Common myeloid progenitor, CD34-positive (primary cell): ENCODE data around the gene HADHA.
A peak's percentile ranks its signal among the peaks of the same experiment; 100 is the strongest.

Experiments used
- CTCF ChIA-PET: fragments of 350-600 bp; sonication (Branson Sonifier 250); formaldehyde crosslinking; loops from one replicate; lab custom pipeline; 2021; ENCODE audit warnings: antibody characterized with exemption; lab: Charles Lee
- POLR2A ChIA-PET: fragments of 350-600 bp; sonication (Branson Sonifier 250); formaldehyde crosslinking; loops from one replicate; lab custom pipeline; 2021; ENCODE audit warnings: antibody characterized with exemption; lab: Charles Lee
- DNase-seq, 3 donors: peaks; one replicate each; pipeline versions ENCODE4 v3.0.0 to v3.0.0-alpha.2; 2013
- H3K27ac ChIP-seq, 2 experiments: 1 replicate in 1 of 2; 2 replicates in 1 of 2; pipeline ENCODE4 v1.7.0; 2013; ENCODE audit warnings: inconsistent platforms in 2 of 2, low read length in 2 of 2, mild to moderate bottlenecking in 2 of 2, low read depth in 1 of 2, moderate library complexity in 1 of 2; ENCODE audit not compliant: severe bottlenecking in 2 of 2, insufficient read depth in 1 of 2, poor library complexity in 1 of 2
- H3K27me3 ChIP-seq, 5 experiments: replicated peaks in 2 of 5; 1 replicate in 3 of 5; 2 replicates in 2 of 5; pipeline versions ENCODE4 v1.6.1 to v1.7.0; 2013; ENCODE audit warnings: low read length in 4 of 5, mild to moderate bottlenecking in 2 of 5, moderate library complexity in 2 of 5, inconsistent platforms in 1 of 5; ENCODE audit not compliant: insufficient read depth in 5 of 5, control insufficient read depth in 4 of 5
- H3K36me3 ChIP-seq, 4 experiments: 1 replicate in 2 of 4; 2 replicates in 2 of 4; pipeline versions ENCODE4 v1.6.1 to v1.7.0; 2013; ENCODE audit warnings: low read length in 3 of 4, control low read depth in 1 of 4, mild to moderate bottlenecking in 1 of 4; ENCODE audit not compliant: control insufficient read depth in 4 of 4, insufficient read depth in 4 of 4
- H3K4me1 ChIP-seq, 4 experiments: 1 replicate in 3 of 4; 2 replicates in 1 of 4; pipeline versions ENCODE4 v1.6.1 to v1.7.1; 2013; ENCODE audit warnings: low read length in 3 of 4, mild to moderate bottlenecking in 3 of 4, control low read depth in 1 of 4, inconsistent platforms in 1 of 4, moderate library complexity in 1 of 4; ENCODE audit not compliant: control insufficient read depth in 4 of 4, insufficient read depth in 4 of 4; ENCODE audit errors: control extremely low read depth in 1 of 4
- H3K4me3 ChIP-seq, 7 experiments: 1 replicate in 4 of 7; 2 replicates in 3 of 7; pipeline versions ENCODE4 v1.5.1 to v1.7.0; 2013; ENCODE audit warnings: mild to moderate bottlenecking in 7 of 7, low read length in 6 of 7, moderate library complexity in 6 of 7, inconsistent platforms in 2 of 7, low read depth in 2 of 7, control low read depth in 1 of 7; ENCODE audit not compliant: insufficient read depth in 4 of 7, control insufficient read depth in 1 of 7; ENCODE audit errors: extremely low read depth in 1 of 7
- H3K9me3 ChIP-seq, 5 experiments: 1 replicate in 4 of 5; 2 replicates in 1 of 5; pipeline versions ENCODE4 v1.6.1 to v1.7.1; 2013; ENCODE audit warnings: low read length in 4 of 5, mild to moderate bottlenecking in 2 of 5, inconsistent platforms in 1 of 5, low read depth in 1 of 5, moderate library complexity in 1 of 5; ENCODE audit not compliant: control insufficient read depth in 4 of 5, insufficient read depth in 2 of 5; ENCODE audit errors: control extremely low read depth in 1 of 5
- WGBS: methylation state at CpG from one replicate; pipeline ENCODE4 v1.1.5; 2013; ENCODE audit not compliant: insufficient coverage; 5-methylcytosine and 5-hydroxymethylcytosine counted together

HADHA gene

DNA sequence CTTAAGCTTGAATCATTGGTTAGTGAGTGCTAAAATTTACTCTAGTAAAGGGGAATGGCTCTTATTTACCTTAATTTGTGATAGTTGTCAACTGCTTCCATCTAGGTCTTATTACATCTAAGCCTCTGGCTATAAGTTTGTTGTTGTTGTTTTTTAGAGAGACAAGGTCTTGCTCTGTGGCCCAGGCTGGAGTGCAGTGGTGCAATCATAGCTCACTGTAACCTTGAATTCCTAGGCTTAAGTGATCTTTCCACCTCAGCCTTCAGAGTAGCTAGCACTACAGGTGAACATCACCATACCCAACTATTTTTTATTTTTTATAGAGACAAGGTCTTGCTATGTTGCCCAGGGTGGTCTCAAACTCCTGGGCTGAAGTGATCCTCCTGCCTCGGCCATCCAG is 6.6 kb downstream of the HADHA start:
- no CpG with 5 or more reads among the region's 1 CpG for WGBS
- peaks cover 0 to 4% (median 0%) of the 10 kb centered on the region in 5 experiments for H3K9me3 ChIP-seq
- ChIA-PET CTCF (interaction anchor here (1.3 to 1.5 kb wide), 3 partner anchors 23 to 108 kb away, joined by 3 read pairs; partner anchors contain the start of gene SELENOI), POLR2A (no interaction called here)
- no peaks in the 10 kb centered on the region for H3K27me3 ChIP-seq
- no peak overlapping the region for H3K27ac ChIP-seq
- H3K4me1 ChIP-seq = peaks cover 2 to 17% (median 5%) of the 10 kb centered on the region in 4 experiments
- peaks cover 17 to 54% (median 42%) of the 10 kb centered on the region in 4 experiments for H3K36me3 ChIP-seq
- DNase-seq = no peak
- H3K4me3 ChIP-seq = no peak overlapping the region

DNA sequence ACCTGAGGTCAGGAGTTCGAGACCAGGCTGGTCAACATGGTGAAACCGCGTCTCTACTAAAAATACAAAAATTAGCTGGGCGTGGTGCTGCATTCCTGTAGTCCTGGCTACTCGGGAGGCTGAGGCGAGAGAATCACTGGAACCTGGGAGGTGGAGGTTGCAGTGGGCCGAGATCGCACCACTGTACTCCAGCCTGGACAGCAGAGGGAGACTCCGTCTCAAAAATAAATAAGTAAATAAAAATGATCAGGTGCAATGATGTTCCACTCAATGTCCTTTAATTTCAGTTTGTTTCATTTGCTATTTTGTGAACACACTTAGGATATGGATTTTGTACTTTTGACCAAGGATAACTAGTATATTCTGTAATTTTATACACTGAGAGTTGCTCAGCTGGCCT is 9.3 kb downstream of the HADHA start:
- ChIA-PET POLR2A (no interaction called here), CTCF (interaction anchor here (1.2 to 2.2 kb wide), 2 partner anchors 10 to 75 kb away, joined by 5 to 6 read pairs; partner anchors contain the start of genes HADHA and HADHB)
- Histone ChIP-seq H3K4me1 (peaks cover 0 to 9% (median 2%) of the 10 kb centered on the region in 4 experiments), H3K9me3 (peaks cover 0 to 4% (median 0%) of the 10 kb centered on the region in 5 experiments), H3K36me3 (peaks cover 27 to 79% (median 58%) of the 10 kb centered on the region in 4 experiments), H3K27me3 (no peaks in the 10 kb centered on the region), H3K4me3 (no peak overlapping the region), H3K27ac (no peak overlapping the region)
- peak; percentile 11 to 37 (median 31) for DNase-seq
- 98% methylated on average over 6 of the region's 9 CpGs for WGBS

DNA sequence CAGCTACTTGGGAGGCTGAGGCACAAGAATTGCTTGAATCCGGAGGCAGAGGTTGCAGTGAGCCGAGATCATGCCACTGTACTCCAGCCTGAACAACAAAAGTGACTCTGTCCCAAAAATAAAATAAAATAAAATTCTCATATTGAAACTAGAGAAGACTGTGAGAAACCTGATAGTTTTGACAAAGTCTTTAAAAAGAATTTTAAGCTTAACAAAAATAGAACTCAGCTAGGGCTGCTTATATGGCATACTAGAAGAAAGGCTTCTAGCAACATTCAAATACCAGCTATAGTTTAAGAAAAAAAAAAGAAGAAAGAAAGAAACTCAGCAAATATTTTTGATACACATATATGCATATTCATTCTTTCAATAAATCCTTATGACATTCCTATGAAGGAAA is 13.6 kb downstream of the HADHA start:
- Histone ChIP-seq H3K27ac (no peak overlapping the region), H3K4me1 (no peaks in the 10 kb centered on the region), H3K36me3 (peaks cover 40 to 95% (median 68%) of the 10 kb centered on the region in 4 experiments), H3K27me3 (no peaks in the 10 kb centered on the region), H3K4me3 (no peak overlapping the region), H3K9me3 (peaks cover 0 to 9% (median 6%) of the 10 kb centered on the region in 5 experiments)
- ChIA-PET POLR2A (no interaction called here), CTCF (interaction anchor here (0.9 kb wide), 1 partner anchor 99 kb away, joined by 3 read pairs; no protein-coding TSS in a partner anchor)
- no peak for DNase-seq
- no CpG with 5 or more reads among the region's 2 CpGs for WGBS

DNA sequence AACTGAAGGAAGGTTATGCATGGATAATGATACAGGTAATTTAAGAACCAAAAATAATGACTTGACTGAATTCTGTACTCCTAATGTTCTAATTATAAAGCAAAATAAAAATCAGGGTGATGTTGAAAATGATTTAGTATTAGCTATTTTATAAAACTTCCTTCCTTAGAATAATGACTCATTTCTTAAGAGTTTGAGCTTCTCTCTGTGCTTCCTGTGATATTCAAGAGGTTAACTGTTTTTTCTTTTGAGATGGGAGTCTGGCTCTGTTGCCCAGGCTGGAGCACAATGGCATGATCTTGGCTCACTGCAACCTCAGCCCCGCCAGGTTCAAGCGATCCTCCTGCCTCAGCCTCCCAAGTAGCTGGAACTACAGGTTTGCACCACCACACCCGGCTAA is 14.8 kb downstream of the HADHA start:
- Histone ChIP-seq H3K27me3 (no peaks in the 10 kb centered on the region), H3K27ac (no peak overlapping the region), H3K4me1 (no peaks in the 10 kb centered on the region), H3K4me3 (no peak overlapping the region), H3K36me3 (peaks cover 38 to 88% (median 63%) of the 10 kb centered on the region in 4 experiments), H3K9me3 (peaks cover 0 to 9% (median 2%) of the 10 kb centered on the region in 5 experiments)
- 100% methylated on average over 3 of the region's 3 CpGs for WGBS
- ChIA-PET POLR2A (no interaction called here), CTCF (no interaction called here)
- no peak for DNase-seq

DNA sequence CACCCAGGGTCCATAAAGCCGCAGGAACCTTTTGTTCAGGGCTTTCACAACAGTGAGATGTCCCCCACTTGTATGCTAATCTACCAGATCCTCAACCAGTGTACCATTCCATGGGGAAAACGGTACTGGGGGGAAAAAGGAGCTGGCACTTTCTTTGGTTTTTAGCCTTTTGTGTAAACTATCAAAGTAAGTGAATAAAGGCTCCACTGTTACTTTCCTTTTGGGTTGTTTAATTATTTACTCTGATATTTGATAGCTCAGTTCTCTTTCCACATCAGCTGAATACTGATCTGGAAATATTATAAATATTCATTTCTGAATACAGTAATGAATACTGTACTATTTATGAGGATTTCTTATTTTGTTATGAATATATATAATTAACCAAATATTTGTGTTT is 20.3 kb downstream of the HADHA start:
- DNase-seq = no peak
- H3K9me3 ChIP-seq = peaks cover 0 to 10% (median 2%) of the 10 kb centered on the region in 5 experiments
- 100% methylated on average over 2 of the region's 2 CpGs for WGBS
- no peaks in the 10 kb centered on the region for H3K27me3 ChIP-seq
- no peaks in the 10 kb centered on the region for H3K4me1 ChIP-seq
- H3K27ac ChIP-seq = no peak overlapping the region
- H3K36me3 ChIP-seq = peaks cover 32 to 77% (median 57%) of the 10 kb centered on the region in 4 experiments
- no peak overlapping the region for H3K4me3 ChIP-seq
- ChIA-PET CTCF (no interaction called here), POLR2A (interaction anchor here (0.6 kb wide), 1 partner anchor 14 kb away, joined by 3 read pairs; no protein-coding TSS in a partner anchor)

DNA sequence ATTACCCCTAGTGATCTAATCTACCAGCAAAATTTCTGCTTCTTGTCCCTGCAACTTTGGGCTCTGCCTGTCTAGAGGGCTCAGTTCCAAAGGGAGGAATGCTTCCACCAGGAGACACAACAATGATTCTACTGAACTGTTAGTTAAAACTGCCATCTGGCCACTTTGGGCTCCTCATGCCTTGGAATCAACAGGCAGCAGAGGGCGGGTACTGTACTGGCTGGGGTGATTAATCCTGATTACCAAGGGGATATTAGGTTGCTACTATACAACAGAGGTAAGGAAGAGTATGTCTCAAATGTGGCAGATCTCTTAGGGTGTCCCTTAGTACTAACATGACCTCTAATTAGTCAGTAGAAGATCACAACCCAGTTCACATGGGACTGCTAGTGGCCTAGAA is 21.4 kb downstream of the HADHA start:
- CTCF ChIA-PET = no interaction called here
- no peaks in the 10 kb centered on the region for H3K27me3 ChIP-seq
- POLR2A ChIA-PET = no interaction called here
- no peak overlapping the region for H3K4me3 ChIP-seq
- peaks cover 30 to 74% (median 51%) of the 10 kb centered on the region in 4 experiments for H3K36me3 ChIP-seq
- peaks cover under 1 to 11% (median 5%) of the 10 kb centered on the region in 5 experiments for H3K9me3 ChIP-seq
- WGBS = 100% methylated on average over 1 of the region's 1 CpG
- DNase-seq = no peak
- H3K4me1 ChIP-seq = no peaks in the 10 kb centered on the region
- H3K27ac ChIP-seq = no peak overlapping the region

DNA sequence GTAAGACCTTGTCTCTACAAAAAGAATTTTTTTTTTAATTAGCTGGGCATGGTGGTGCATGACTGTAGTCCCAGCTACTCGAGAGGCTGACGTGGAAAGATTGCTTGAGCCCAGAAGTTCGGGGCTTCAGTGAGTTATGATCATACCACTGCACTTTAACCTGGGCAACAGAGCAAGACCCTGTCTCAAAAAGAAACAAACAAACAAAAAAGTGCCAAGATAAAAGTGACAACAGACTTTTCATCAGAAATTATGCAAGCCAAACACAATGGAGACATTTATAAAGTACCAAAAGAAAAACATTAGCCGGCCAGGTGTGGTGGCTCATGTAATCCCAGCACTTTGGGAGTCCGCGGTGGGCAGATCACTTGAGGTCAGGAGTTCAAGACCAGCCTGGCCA is 26.7 kb downstream of the HADHA start:
- Histone ChIP-seq H3K36me3 (peaks cover 23 to 89% (median 58%) of the 10 kb centered on the region in 4 experiments), H3K4me3 (no peak overlapping the region), H3K27ac (no peak overlapping the region), H3K27me3 (no peaks in the 10 kb centered on the region), H3K4me1 (no peaks in the 10 kb centered on the region), H3K9me3 (peaks cover 0 to 10% (median 5%) of the 10 kb centered on the region in 5 experiments)
- ChIA-PET CTCF (interaction anchor here (1.4 kb wide), 1 partner anchor 10 kb away, joined by 3 read pairs; no protein-coding TSS in a partner anchor), POLR2A (no interaction called here)
- peak in 2 of 3 donors; percentile 17 to 48 for DNase-seq
- WGBS = 81% methylated on average over 6 of the region's 6 CpGs
